Parathyroid adenoma (tissue), 2 donors: ENCODE measurements around the gene IL32.
"Not testable (repeated sequence)": the region's sequence is repeated elsewhere in the genome, so short reads cannot be mapped to it uniquely, and the experiment has no call there.

Experiments used
- H2AFZ ChIP-seq: fragments of 300-600 bp; sonication (generic); one replicate; pipeline ENCODE4 v1.7.0; 2017; ENCODE audit warnings: antibody characterized with exemption, mild to moderate bottlenecking
- H3K27ac ChIP-seq: fragments of 300-600 bp; sonication (generic); one replicate; pipeline ENCODE4 v1.7.0; 2017
- H3K27me3 ChIP-seq: fragments of 300-600 bp; sonication (generic); one replicate; pipeline ENCODE4 v1.7.0; 2017; ENCODE audit warnings: low read length; ENCODE audit not compliant: control insufficient read depth, insufficient read depth
- H3K36me3 ChIP-seq: fragments of 300-600 bp; sonication (generic); one replicate; pipeline ENCODE4 v1.7.0; 2017; ENCODE audit warnings: low read length; ENCODE audit not compliant: control insufficient read depth, insufficient read depth
- H3K4me1 ChIP-seq: fragments of 300-600 bp; sonication (generic); one replicate; pipeline ENCODE4 v1.7.0; 2017; ENCODE audit warnings: control low read depth
- H3K4me2 ChIP-seq: fragments of 300-600 bp; sonication (generic); one replicate; pipeline ENCODE4 v1.7.0; 2017; ENCODE audit warnings: low read length
- H3K4me3 ChIP-seq: fragments of 300-600 bp; sonication (generic); one replicate; pipeline ENCODE4 v1.7.0; 2017; ENCODE audit warnings: low read depth, low read length
- H3K79me2 ChIP-seq: fragments of 300-600 bp; sonication (generic); one replicate; pipeline ENCODE4 v1.7.0; 2017; ENCODE audit warnings: control low read depth
- H3K9ac ChIP-seq: fragments of 300-600 bp; sonication (generic); one replicate; pipeline ENCODE4 v1.7.0; 2017; ENCODE audit warnings: mild to moderate bottlenecking
- H3K9me3 ChIP-seq: fragments of 300-600 bp; sonication (generic); one replicate; pipeline ENCODE4 v1.7.0; 2017; ENCODE audit warnings: low read length; ENCODE audit not compliant: control insufficient read depth
- TF ChIP-seq, protein P1 (sequence below): fragments of 300-600 bp; sonication (generic); IDR thresholded peaks from one replicate; pipeline ENCODE4 v1.7.0; 2017; ENCODE audit warnings: antibody characterized with exemption, mild to moderate bottlenecking
- donor health status: primary hyperparathyroidism.

Gene IL32

DNA sequence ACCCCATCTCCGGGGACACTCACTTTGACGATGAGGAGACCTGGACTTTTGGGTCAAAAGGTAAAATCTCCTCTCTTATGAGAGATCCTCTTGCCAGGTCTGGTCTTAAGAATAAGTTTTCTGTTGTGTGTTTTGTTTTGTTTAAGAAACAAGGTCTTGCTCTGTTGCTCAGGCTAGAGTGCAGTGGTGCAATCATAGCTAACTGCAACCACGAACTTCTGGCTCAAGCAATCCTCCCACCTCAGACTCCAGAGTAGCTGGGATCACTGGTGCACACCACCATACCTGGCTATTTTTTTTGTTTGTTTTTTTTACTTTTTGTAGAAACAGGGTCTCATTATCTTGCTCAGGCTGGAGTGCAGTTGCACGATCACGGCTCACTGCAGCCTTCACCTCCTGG lies 15.0 kb upstream of the IL32 start:
- Histone ChIP-seq H3K27me3 (peaks cover 9% of the 10 kb centered on the region), H3K4me2 (no peak overlapping the region), H3K9ac (no peak overlapping the region), H3K4me1 (peaks cover 3% of the 10 kb centered on the region), H3K4me3 (no peak overlapping the region), H2AFZ (no peak overlapping the region), H3K9me3 (no peaks in the 10 kb centered on the region), H3K36me3 (no peaks in the 10 kb centered on the region), H3K79me2 (no peaks in the 10 kb centered on the region), H3K27ac (no peak overlapping the region)
- TF ChIP-seq, protein P1, sequence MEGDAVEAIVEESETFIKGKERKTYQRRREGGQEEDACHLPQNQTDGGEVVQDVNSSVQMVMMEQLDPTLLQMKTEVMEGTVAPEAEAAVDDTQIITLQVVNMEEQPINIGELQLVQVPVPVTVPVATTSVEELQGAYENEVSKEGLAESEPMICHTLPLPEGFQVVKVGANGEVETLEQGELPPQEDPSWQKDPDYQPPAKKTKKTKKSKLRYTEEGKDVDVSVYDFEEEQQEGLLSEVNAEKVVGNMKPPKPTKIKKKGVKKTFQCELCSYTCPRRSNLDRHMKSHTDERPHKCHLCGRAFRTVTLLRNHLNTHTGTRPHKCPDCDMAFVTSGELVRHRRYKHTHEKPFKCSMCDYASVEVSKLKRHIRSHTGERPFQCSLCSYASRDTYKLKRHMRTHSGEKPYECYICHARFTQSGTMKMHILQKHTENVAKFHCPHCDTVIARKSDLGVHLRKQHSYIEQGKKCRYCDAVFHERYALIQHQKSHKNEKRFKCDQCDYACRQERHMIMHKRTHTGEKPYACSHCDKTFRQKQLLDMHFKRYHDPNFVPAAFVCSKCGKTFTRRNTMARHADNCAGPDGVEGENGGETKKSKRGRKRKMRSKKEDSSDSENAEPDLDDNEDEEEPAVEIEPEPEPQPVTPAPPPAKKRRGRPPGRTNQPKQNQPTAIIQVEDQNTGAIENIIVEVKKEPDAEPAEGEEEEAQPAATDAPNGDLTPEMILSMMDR = no peak

DNA sequence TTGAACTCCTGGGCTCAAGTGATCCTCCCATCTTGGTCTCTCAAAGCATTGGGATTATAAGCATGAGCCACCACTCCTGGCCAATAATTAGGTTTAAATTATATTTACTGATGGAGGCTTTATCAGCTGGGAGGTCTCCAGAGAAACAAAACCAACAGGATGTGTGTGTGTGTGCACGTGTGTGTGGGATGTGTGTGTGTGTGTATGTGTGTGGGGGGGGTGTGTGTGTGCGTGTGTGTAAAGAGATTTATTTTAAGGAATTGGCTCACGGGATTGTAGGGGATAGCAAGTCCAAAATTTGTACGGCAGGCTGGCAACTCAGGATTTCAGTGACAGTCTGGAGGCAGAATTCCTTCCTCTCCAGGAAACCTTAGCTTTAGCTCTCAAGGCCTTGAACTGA lies 14.4 kb upstream of the IL32 start:
- H3K4me1 ChIP-seq = peaks cover 3% of the 10 kb centered on the region
- no peaks in the 10 kb centered on the region for H3K79me2 ChIP-seq
- no peak overlapping the region for H2AFZ ChIP-seq
- H3K36me3 ChIP-seq = no peaks in the 10 kb centered on the region
- no peak overlapping the region for H3K9ac ChIP-seq
- no peak overlapping the region for H3K27ac ChIP-seq
- no peak overlapping the region for H3K4me2 ChIP-seq
- no peaks in the 10 kb centered on the region for H3K9me3 ChIP-seq
- H3K4me3 ChIP-seq = no peak overlapping the region
- TF ChIP-seq, protein P1 = no peak
- H3K27me3 ChIP-seq = peaks cover 7% of the 10 kb centered on the region

DNA sequence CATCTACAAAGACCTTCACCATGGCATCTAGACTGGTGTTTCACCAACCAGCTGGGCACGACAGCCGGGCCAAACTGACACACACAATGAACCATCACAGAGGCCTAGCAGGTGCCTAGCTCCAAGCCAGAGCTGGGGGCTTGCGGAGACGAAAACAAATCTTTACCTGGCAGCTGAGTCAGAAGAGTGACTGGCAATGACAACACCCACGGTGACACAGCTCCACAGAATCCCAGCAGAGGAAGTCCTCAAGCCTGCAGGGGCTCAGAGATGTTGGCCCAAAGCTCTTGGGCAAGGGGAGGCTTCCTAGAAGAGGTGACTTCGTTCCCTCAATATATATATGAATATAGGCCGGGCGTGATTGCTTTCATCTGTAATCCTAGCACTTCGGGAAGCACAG lies 13.9 kb upstream of the IL32 start:
- Histone ChIP-seq H3K4me1 (peaks cover 3% of the 10 kb centered on the region), H2AFZ (no peak overlapping the region), H3K4me2 (no peak overlapping the region), H3K9me3 (no peaks in the 10 kb centered on the region), H3K9ac (no peak overlapping the region), H3K27me3 (peaks cover 5% of the 10 kb centered on the region), H3K4me3 (no peak overlapping the region), H3K79me2 (no peaks in the 10 kb centered on the region), H3K36me3 (no peaks in the 10 kb centered on the region), H3K27ac (no peak overlapping the region)
- TF ChIP-seq, protein P1 = no peak

DNA sequence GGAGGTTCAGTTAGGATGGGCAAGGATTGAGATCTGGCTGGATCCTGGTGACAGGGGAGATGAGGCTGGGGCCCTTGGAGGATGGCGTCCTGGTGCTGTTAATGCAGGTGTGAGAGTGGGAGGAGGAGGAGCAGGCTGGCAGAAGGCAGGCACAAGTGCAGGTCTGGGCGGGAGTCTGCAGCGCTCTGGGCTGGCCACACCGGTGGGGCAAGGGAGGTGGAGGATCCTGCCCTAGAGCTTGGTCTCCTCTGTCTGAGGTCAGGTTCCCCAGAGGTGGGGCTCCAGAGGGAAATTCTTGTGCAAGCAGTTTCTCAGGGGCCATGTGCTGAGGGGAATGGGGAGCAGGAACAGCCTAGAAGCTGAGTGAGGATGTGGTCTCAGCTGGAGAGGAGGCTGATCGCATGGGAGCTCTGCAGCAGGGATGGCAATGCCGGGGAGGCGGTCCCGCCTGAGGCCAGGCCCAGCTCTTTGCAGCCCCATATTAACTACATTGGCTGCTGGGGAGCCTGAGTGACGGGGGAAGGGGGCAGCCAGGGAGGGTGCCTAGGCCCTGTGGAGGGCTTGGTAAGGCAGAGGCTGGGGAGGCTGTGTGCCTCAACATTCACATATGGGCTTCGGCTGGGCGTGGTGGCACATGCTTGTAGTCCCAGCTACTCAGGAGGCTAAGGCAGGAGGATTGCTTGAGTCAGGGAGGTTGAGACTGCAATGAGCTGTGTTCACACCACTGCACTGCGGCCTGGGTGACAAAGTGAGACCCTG lies 12.7 kb upstream of the IL32 start:
- H3K9me3 ChIP-seq, H3K4me1 ChIP-seq, H3K4me3 ChIP-seq, H3K27ac ChIP-seq, H3K4me2 ChIP-seq, H3K36me3 ChIP-seq, H2AFZ ChIP-seq, H3K9ac ChIP-seq, H3K79me2 ChIP-seq, H3K27me3 ChIP-seq: not testable (repeated sequence)

DNA sequence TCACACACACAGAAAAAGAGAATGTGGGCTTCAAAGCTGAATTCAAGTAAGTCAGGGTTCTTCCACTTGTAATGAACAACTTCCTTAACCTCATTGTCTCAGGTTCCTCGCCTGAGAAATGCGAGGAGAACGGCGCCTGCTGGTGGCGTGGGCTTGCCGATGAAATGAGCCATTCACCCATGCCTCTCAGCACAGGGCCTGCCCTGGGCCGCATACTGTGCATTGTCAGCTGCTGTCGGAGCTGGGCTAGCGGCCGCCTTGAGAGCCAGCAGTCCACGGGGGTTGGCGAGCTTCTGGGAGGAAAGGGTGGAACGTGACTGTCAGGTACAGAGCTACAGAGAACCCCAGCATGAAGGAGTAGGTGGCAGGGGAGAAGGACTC lies 12.1 kb upstream of the IL32 start:
- not testable (repeated sequence) for H3K27me3 ChIP-seq, H3K36me3 ChIP-seq, H2AFZ ChIP-seq, H3K4me2 ChIP-seq, H3K9ac ChIP-seq, H3K9me3 ChIP-seq, H3K79me2 ChIP-seq, H3K27ac ChIP-seq, H3K4me1 ChIP-seq, H3K4me3 ChIP-seq
